GM10266 (cell line): ENCODE results near the gene CCDC13.

ENCODE experiments used
- DNase-seq: peaks from one replicate; pipeline ENCODE4 v3.0.0; 2012; ENCODE audit errors: extremely low spot score
- CTCF ChIP-seq: IDR thresholded peaks from 2 replicates; pipeline ENCODE4 v1.5.1; 2012; ENCODE audit warnings: mild to moderate bottlenecking, low read depth; ENCODE audit not compliant: control insufficient read depth, insufficient read depth; ENCODE audit errors: missing control alignments

Gene CCDC13

GRCh38 chr3:42758126-42758525 lies 14.9 kb downstream of the CCDC13 start:
- no peak for TF ChIP-seq CTCF
- DNase-seq = no peak

GRCh38 chr3:42756681-42757213 lies 16.3 kb downstream of the CCDC13 start:
- TF ChIP-seq CTCF = no peak
- DNase-seq = no peak

DNA sequence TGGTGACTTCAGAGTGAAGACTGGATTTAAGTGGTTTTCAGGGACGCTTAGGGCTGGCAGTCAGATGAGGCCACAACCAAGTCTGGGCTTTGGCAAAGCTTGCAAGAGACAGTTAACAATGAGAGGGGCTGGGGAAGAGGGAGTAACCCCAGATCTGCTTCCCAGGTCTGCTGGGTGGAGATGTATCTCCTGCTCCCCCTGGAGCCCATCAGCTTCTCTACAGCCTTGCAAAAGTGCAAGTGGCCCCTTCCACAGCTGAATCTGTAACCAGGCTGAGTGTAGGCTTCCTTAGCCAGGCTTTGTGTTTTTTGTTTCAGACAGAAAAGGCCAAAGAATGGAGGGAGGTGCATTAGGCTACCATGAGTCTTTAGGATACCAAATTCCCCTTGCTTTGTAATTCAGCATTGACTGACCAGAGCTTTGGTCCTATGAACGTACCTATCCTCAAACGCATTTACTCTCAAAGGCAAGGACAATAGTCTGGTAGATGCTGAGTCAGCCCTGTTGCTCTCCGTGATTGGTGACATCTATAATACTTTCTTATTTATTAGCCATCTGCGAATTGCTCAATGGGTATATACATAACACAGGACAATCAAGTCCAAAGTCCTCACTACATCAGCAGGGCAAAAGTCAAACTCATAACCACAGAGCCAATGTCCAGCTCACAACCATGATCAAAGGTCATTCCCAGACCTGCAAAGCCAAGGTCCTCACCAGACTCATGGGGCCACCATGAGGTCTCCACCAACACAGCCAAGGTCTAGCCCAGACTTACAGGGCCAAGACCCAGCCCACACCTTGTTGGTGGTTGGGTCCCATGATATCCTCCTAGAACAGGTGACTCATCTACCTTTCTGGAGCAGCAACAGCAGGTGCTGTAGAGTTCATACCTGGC lies 17.1 kb downstream of the CCDC13 start:
- peak; percentile 42 for TF ChIP-seq CTCF
- peak; percentile 38 for DNase-seq

DNA sequence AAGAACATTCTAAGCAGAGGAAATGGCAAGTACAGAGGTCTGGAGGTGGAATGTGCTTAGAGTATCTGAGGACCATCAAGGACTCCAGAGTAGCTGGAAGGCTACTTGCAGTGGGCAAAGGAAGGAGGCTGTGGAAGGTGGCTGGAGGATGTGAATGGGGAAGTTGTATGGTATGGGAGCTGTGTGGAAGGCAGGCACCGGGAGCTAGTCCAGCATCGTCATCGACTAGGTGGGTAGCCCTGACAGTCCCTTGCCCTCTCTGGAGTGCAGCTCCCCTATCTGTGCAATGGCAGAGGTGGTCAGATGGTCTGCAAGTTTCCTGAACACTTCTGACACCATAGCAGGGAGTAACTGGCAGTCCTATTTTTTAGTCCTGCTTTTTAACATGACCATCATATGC lies 19.3 kb downstream of the CCDC13 start:
- TF ChIP-seq CTCF = no peak
- DNase-seq = no peak

DNA sequence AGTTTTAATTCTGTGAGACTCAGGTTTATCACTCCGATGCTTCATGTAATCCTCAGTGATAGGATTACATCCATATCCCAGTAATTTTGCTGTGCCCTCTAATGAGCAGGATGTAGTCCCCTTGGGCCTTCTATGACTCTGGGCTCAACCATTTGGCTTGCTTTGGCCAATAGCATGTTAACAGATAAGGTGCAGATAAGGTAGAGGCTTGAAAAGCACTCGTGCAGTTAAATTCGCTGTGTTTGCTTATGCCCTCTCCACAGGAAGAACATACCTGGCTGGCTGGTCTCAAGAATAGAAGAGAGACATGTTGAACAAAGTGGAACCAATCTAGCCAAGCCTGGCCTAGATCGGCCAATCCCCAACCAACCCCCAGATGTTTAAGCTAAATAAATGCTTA lies 20.1 kb downstream of the CCDC13 start:
- no peak for TF ChIP-seq CTCF
- DNase-seq = no peak

DNA sequence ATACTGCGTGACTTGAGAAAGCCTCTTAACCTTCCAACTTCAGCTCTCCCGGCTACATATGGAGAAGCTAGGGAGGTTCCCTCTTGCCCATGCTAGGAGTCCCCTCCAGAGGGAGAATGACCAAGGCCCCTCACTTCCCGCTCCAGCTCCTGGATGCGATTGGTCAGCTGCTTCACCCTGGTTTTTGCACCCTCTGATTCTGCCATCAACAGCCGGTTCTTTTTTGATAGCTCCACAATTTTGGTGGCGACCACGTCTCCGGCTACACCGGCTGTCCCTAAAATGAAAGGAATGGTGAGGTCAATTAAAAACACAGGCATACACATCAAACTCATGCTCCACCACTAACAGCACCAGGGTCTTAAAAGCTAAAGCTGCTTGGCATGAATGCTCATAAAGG lies 20.6 kb downstream of the CCDC13 start:
- TF ChIP-seq CTCF = no peak

DNA sequence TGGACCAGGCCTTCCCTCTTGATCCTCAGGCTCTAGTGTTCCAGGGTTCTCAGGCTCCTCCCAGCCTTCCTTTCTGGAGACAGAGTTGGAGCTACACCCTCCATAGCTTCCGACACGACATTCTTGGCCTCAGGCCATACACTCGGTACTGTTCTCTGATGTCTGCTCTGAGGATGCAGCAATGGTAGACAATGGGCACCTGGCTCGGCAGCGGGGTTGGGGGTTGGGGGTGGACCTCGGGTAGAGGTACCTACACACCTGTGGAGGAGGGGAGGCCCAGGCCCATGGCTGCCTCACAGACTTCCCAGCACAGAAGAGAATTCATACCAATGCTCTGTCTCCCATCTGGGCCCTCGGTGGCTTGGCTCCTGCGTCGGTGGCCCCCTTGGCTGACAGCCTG lies 21.4 kb downstream of the CCDC13 start:
- no peak for DNase-seq
- no peak for TF ChIP-seq CTCF

More for the DNA sequence above, 20.6 kb downstream of the CCDC13 start:
- no peak for DNase-seq
